ENCODE results near the gene ADAMTS17.
"Not testable (repeated sequence)": the region's sequence is repeated elsewhere in the genome, so short reads cannot be mapped to it uniquely, and the experiment has no call there.

Gene ADAMTS17

DNA sequence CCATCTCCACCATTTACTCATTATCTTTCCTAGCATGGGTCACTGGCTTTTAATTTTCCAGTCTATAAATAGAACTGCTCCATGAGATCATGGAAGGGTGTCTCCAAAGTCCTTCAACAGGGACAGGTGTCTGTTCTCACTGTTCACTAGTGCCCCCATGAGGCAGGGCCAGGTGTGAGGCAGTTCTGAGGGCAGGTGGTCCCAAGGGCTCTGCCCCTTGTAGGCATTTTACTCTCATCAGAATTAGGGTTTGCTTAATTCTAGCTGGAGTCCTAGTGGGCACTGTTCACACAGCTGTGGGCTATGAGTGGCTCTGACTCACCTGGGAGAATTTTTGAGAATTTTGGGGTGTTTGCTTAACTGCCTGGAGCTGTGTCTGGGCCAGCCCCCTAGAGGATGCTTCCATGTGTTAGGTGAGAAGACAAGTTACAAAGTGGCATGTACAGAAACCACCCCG lies 360.6 kb downstream of the ADAMTS17 start:
- no peak overlapping the region for H3K4me3 ChIP-seq (ENCODE audit: low read depth, low read length)
- TF ChIP-seq, protein P1, sequence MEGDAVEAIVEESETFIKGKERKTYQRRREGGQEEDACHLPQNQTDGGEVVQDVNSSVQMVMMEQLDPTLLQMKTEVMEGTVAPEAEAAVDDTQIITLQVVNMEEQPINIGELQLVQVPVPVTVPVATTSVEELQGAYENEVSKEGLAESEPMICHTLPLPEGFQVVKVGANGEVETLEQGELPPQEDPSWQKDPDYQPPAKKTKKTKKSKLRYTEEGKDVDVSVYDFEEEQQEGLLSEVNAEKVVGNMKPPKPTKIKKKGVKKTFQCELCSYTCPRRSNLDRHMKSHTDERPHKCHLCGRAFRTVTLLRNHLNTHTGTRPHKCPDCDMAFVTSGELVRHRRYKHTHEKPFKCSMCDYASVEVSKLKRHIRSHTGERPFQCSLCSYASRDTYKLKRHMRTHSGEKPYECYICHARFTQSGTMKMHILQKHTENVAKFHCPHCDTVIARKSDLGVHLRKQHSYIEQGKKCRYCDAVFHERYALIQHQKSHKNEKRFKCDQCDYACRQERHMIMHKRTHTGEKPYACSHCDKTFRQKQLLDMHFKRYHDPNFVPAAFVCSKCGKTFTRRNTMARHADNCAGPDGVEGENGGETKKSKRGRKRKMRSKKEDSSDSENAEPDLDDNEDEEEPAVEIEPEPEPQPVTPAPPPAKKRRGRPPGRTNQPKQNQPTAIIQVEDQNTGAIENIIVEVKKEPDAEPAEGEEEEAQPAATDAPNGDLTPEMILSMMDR (IDR thresholded peaks at IDR 0.05; ENCODE audit: low read depth, low read length) = 0 out of 2 replicates have a peak, but pooled peaks have one; percentile 1

DNA sequence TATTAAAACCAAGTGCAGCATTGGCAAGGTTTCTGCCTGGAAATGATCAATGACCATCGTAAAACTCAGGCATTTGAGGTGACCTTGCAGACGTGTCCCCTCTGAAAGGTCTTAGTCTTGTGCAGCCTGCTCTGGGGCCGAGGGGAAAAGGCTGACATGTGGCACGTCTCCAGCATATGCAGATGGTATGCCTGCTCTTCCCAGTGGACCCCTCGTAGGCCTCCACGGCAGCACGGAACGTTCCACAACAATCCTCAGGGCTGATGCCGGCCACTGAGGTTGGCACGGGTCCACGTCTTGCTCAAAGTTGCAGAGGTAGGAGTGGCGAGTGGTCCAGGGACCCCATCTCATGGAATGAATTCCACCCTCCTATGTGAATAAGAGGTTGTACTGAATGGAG lies 361.0 kb downstream of the ADAMTS17 start:
- H3K4me3 ChIP-seq (ENCODE audit: low read depth, low read length) = no peak overlapping the region
- TF ChIP-seq, protein P1 (IDR thresholded peaks at IDR 0.05; ENCODE audit: low read depth, low read length) = no peak

DNA sequence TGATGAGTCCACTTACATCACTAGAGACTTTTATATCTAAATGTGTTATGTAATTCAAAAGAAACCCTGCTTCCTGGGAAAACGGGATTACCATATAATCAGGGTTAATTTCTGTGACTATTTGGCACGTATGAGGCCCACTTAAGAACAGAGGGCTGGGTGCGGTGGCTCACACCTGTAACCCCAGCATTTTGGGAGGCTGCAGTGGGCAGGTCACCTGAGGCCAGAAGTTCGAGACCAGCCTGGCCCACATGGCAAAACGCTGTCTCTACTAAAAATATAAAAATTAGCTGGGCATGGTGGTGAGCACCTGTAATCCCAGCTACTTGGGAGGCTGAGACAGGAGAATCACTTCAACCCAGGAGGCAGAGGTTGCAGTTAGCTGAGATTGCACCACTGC lies 361.9 kb downstream of the ADAMTS17 start:
- not testable (repeated sequence) for H3K4me3 ChIP-seq (ENCODE audit: low read depth, low read length)

DNA sequence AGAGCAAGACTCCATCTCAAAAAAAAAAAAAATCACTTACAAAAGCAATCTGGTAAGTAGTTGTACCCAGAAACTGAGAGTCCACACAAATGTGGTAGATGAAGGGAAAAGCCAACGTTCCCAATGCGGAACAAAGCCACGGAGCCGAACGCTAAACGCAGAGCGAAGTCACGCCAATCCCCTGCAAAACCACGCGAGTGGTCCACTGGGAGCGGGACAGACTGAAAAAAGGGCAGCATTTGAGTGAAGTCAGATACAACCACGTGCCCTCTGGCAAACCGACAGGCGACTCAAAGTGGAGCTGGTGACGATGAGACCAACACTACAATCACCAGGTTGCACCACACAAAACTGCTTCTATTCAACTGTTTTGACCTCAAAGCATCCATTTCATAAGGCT lies 362.4 kb downstream of the ADAMTS17 start:
- H3K4me3 ChIP-seq (ENCODE audit: low read depth, low read length) = no peak overlapping the region
- TF ChIP-seq, protein P1 (IDR thresholded peaks at IDR 0.05; ENCODE audit: low read depth, low read length) = no peak

DNA sequence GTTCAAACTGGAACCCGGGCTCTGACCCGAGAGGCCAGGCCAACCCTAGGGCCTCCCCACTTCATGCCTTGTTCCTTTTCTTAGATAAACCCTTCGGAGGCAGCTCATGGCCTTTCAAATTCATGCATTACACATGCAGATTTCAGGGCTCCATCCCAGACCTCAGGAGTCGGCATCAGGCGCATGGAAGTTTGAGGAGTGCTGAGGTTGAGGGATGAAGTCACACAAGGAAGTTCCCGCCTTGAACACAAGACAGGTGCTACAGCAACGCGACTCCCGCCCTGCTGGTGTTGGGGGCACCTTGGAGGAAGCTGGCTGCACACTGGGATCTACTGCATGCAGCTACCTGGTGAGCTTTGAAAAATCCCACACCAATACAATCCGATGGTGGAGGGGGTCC lies 363.3 kb downstream of the ADAMTS17 start:
- no peak overlapping the region for H3K4me3 ChIP-seq (ENCODE audit: low read depth, low read length)
- TF ChIP-seq, protein P1 (IDR thresholded peaks at IDR 0.05; ENCODE audit: low read depth, low read length) = no peak

DNA sequence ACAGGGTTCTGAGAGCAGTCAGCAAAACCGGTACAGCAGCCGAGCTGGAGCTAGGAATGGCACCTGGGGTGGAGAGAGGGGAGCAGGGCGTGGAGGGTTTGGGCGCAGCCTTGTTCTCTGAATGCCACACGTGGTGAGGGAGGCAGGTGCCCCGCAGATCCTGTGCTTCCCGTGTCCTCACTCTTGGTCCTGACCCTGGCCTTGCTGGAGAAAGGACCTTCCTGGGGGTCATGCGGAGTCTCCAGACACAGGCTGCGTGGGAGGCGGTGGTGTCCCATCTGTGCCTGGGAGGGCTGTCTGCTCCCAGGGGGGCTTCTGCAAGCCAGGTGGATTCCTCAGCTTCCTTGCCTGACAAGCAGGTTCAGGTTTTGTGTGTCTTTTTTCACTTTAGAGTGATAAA lies 363.8 kb downstream of the ADAMTS17 start:
- H3K4me3 ChIP-seq (ENCODE audit: low read depth, low read length) = no peak overlapping the region
- TF ChIP-seq, protein P1 (IDR thresholded peaks at IDR 0.05; ENCODE audit: low read depth, low read length) = no peak

DNA sequence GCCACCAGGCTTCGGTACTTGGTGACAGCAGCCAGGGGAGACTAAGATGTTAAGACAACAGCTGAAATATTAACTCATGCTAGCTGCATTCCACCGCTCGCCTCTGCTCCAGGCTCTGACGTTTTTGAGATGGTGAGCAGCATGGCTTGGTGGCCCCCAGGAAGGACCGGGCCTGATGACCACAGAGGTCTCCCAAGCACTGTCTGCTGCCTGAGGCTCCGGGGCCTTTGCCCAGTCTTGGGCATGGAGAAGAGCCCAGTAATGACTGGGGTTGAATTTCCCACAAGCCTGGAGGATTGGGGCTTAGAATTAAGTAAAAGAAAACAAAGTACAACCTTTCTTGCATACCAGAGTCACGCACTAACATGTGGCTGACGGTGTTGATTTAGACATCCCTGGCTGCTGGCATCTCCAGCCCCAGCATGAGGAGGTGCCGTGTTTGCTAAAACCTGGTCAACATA lies 364.9 kb downstream of the ADAMTS17 start:
- H3K4me3 ChIP-seq (ENCODE audit: low read depth, low read length) = no peak overlapping the region
- TF ChIP-seq, protein P1 (IDR thresholded peaks at IDR 0.05; ENCODE audit: low read depth, low read length) = no peak

DNA sequence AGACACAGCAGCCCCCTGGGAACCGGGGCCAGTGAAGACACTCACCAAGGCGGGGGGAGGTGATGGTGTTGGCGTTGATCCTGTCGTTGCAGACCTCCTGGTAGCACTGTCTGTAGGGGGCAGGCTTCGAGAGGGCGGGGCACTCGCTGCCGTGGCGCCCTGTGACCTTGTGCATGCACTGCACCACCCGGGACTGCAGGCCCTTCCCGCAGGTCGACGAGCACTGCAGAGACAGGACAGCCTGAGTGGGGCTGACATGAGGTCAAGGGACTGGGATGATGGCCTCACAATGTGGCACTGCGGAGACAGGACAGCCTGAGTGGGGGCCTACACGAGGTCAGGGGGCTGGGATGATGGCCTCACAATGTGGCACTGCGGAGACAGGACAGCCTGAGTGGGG lies 365.8 kb downstream of the ADAMTS17 start:
- TF ChIP-seq, protein P1 (IDR thresholded peaks at IDR 0.05; ENCODE audit: low read depth, low read length) = no peak

More for the DNA sequence above, 365.8 kb downstream of the ADAMTS17 start:
- H3K4me3 ChIP-seq (ENCODE audit: low read depth, low read length) = no peak overlapping the region
